Chondrocyte (in vitro differentiated cells): ENCODE measurements around the gene H19. TPM values are rescaled to one million over a fixed set of nuclear protein-coding genes. Genes with fewer than 3 reads are reported as not detected.

Experiments
- DNase-seq: peaks from one replicate; pipeline ENCODE4 v3.0.0; 2021; ENCODE audit warnings: mixed read lengths, low spot score
- H3K27ac Mint-ChIP-seq: one replicate; pipeline ENCODE4 v1.8.0; 2021; ENCODE audit warnings: mild to moderate bottlenecking, moderate library complexity, mixed read lengths; ENCODE audit not compliant: unreplicated experiment
- H3K27me3 Mint-ChIP-seq: 2 replicates; pipeline ENCODE4 v1.8.0; 2021; ENCODE audit warnings: low read depth, mixed read lengths
- H3K36me3 Mint-ChIP-seq: 2 replicates; pipeline ENCODE4 v1.8.0; 2021; ENCODE audit warnings: low read depth, mixed read lengths
- H3K4me1 Mint-ChIP-seq: 2 replicates; pipeline ENCODE4 v1.8.0; 2021; ENCODE audit warnings: low read depth, mild to moderate bottlenecking, mixed read lengths
- H3K4me3 Mint-ChIP-seq: one replicate; pipeline ENCODE4 v1.8.0; 2021; ENCODE audit warnings: mild to moderate bottlenecking, moderate library complexity, mixed read lengths; ENCODE audit not compliant: unreplicated experiment
- H3K9me3 Mint-ChIP-seq: 2 replicates; pipeline ENCODE4 v1.8.0; 2021; ENCODE audit warnings: low read depth, mixed read lengths
- CTCF ChIP-seq: fragments of 200-600 bp; sonication (generic); IDR thresholded peaks from 2 replicates; pipeline ENCODE4 v1.5.0; 2021; ENCODE audit warnings: antibody characterized with exemption, mild to moderate bottlenecking, moderate library complexity
- total RNA-seq: library from RNA; stranded (reverse); gene quantifications from 3 replicates; pipeline ENCODE4 v1.2.1, GENCODE V29; 2021

H19 gene
- total RNA-seq, 1 donor from 2014 or later = 2,704 TPM

- no peak overlapping the region for H3K27ac Mint-ChIP-seq
Measured at GRCh38 chr11:1949922-1950321, 47.7 kb downstream of the H19 start.

GRCh38 chr11:1949302-1949701 is 48.3 kb downstream of the H19 start:
- no peaks in the 10 kb centered on the region for H3K36me3 Mint-ChIP-seq
- no peak overlapping the region for H3K27ac Mint-ChIP-seq
- TF ChIP-seq CTCF = no peak
- no peak for DNase-seq
- H3K9me3 Mint-ChIP-seq = no peaks in the 10 kb centered on the region
- no peak overlapping the region for H3K4me3 Mint-ChIP-seq
- no peaks in the 10 kb centered on the region for H3K27me3 Mint-ChIP-seq
- H3K4me1 Mint-ChIP-seq = peaks cover under 1% of the 10 kb centered on the region

More at GRCh38 chr11:1949922-1950321, 47.7 kb downstream of the H19 start:
- Mint-ChIP-seq H3K4me1 (no peaks in the 10 kb centered on the region), H3K4me3 (no peak overlapping the region), H3K9me3 (no peaks in the 10 kb centered on the region), H3K27me3 (no peaks in the 10 kb centered on the region), H3K36me3 (no peaks in the 10 kb centered on the region)
- DNase-seq = no peak
- no peak for TF ChIP-seq CTCF

- Mint-ChIP-seq H3K27ac (no peak overlapping the region), H3K4me3 (no peak overlapping the region), H3K4me1 (peaks cover 10% of the 10 kb centered on the region), H3K36me3 (no peaks in the 10 kb centered on the region), H3K27me3 (no peaks in the 10 kb centered on the region), H3K9me3 (no peaks in the 10 kb centered on the region)
- no peak for TF ChIP-seq CTCF
- no peak for DNase-seq
Measured at GRCh38 chr11:1948389-1948788, 49.3 kb downstream of the H19 start.

- Mint-ChIP-seq H3K4me3 (no peak overlapping the region), H3K27ac (no peak overlapping the region), H3K4me1 (peaks cover 11% of the 10 kb centered on the region), H3K36me3 (no peaks in the 10 kb centered on the region), H3K9me3 (no peaks in the 10 kb centered on the region), H3K27me3 (no peaks in the 10 kb centered on the region)
- no peak for DNase-seq
- TF ChIP-seq CTCF = no peak
Measured at GRCh38 chr11:1947592-1948237, 49.9 kb downstream of the H19 start.

GRCh38 chr11:1946812-1947484 is 50.7 kb downstream of the H19 start, which contains the start of gene MRPL23:
MRPL23 (plus strand) TSS chr11:1947332; CDS start chr11:1947363, 31 bp downstream.
- peaks cover 16% of the 10 kb centered on the region for H3K4me1 Mint-ChIP-seq
- no peaks in the 10 kb centered on the region for H3K9me3 Mint-ChIP-seq
- no peak within 1 kb of the TSS for H3K4me3 Mint-ChIP-seq
- no peaks in the 10 kb centered on the region for H3K36me3 Mint-ChIP-seq
- H3K27me3 Mint-ChIP-seq = no peaks in the 10 kb centered on the region
- H3K27ac Mint-ChIP-seq = no peak within 1 kb of the TSS
- no peak for DNase-seq
- no peak for TF ChIP-seq CTCF

Other genes with a start within 250 kb of the H19 start
- gene IFITM10, start 247.2 kb downstream of the H19 start, total RNA-seq = 39.8 to 159 TPM (median 41.2 TPM) in 3 replicates
- 935 to 3,230 TPM (median 949 TPM) in 3 replicates for gene CTSD, start 233.9 kb downstream of the H19 start, total RNA-seq
- 7.1 to 20.4 TPM (median 7.3 TPM) in 3 replicates for gene SYT8, start 162.9 kb downstream of the H19 start, total RNA-seq
- gene TNNI2, start 158.9 kb downstream of the H19 start, total RNA-seq = 1.3 to 3.2 TPM (median 1.4 TPM) in 3 replicates
- 7.2 to 27.5 TPM (median 7.4 TPM) in 3 replicates for gene LSP1, start 144.8 kb downstream of the H19 start, total RNA-seq
- gene PRR33, start 105.9 kb downstream of the H19 start, total RNA-seq = not detected in 3 replicates
- 0.51 to 1.3 TPM in 2 of 3 replicates, not detected in the other for gene TNNT3, start 78.1 kb downstream of the H19 start, total RNA-seq
- gene MRPL23, start 50.5 kb downstream of the H19 start, total RNA-seq = 22.8 to 33.0 TPM (median 29.8 TPM) in 3 replicates
- gene IGF2, start 141.5 kb upstream of the H19 start, total RNA-seq = 107 to 716 TPM (median 110 TPM) in 3 replicates
- gene INS, start 163.4 kb upstream of the H19 start, total RNA-seq = not detected in 3 replicates
- gene TH, start 174.0 kb upstream of the H19 start, total RNA-seq = not detected in 3 replicates